Pancreas (tissue), 10 donors: ENCODE measurements around the gene FOXP4. TPM values are rescaled to one million over a fixed set of nuclear protein-coding genes. Genes with fewer than 3 reads are reported as not detected.

Experiments used
- ATAC-seq, 4 donors: fragments of 200-7000 bp; cut with Tn5 transposase; one replicate each; pipeline versions ENCODE4 v1.8.0 to v1.9.1; 2020; ENCODE audit warnings: mild to moderate bottlenecking in 4 of 4, moderate library complexity in 4 of 4
- DNase-seq, 6 donors: peaks; one replicate each; pipeline ENCODE4 v3.0.0-alpha.2; 2020
- FAIRE-seq: peaks from 2 replicates; lab custom pipeline; 2012; peaks lifted over from hg19 to GRCh38; lab: Jason Lieb, UNC
- H3K27ac ChIP-seq, 4 donors: fragments of 200-600 bp; sonication (generic); 1 replicate in 3 of 4; 2 replicates in 1 of 4; pipeline versions ENCODE4 v1.5.0 to v1.8.0; 2020
- H3K27me3 ChIP-seq, 4 donors: fragments of 200-600 bp; one replicate each; pipeline ENCODE4 v1.8.0; 2021
- H3K36me3 ChIP-seq, 3 donors: fragments of 200-600 bp; sonication (generic) in 1 of 3; one replicate each; pipeline versions ENCODE4 v1.5.0 to v1.8.0; 2020 to 2021
- H3K4me1 ChIP-seq, 3 donors: fragments of 200-600 bp; one replicate each; pipeline ENCODE4 v1.8.0; 2021
- H3K4me3 ChIP-seq, 4 donors: fragments of 200-600 bp; sonication (generic) in 2 of 4; one replicate each; pipeline versions ENCODE4 v1.5.0 to v1.8.0; 2020 to 2021
- H3K9me3 ChIP-seq, 4 donors: fragments of 200-600 bp; one replicate each; pipeline ENCODE4 v1.8.0; 2021
- WGBS, 2 donors: extraction: QIAGEN DNeasy Blood & Tissue Kit; methylation state at CpG; one replicate each; pipeline ENCODE4 v1.1.7; 2013; 5-methylcytosine and 5-hydroxymethylcytosine counted together
- intact Hi-C, 3 donors: fragments of 100-400 bp; cut with DNase I; formaldehyde crosslinking; loops; one replicate each; pipeline versions ENCODE4 v1.11.1 to v1.14.2; 2022
- polyA plus RNA-seq, 2 donors: library from polyadenylated mRNA; stranded (reverse); fragments of 200-250 nt; gene quantifications; one replicate each; pipeline ENCODE4 v1.2.3, GENCODE V29; 2013
- total RNA-seq, 6 donors: library from RNA; stranded (reverse); fragmentation: NEBNext Ultra II Directional in 4 of 6; extraction: Animal tissue kit (Norgen Biotek cat#: 25700) in 4 of 6; gene quantifications; one replicate each; pipeline versions ENCODE4 v1.2.1 to v1.2.4, GENCODE V29; 2021 to 2023
- TF ChIP-seq, protein P1 (sequence below), 4 donors: fragments of 200-600 bp; sonication (generic) in 3 of 4; IDR thresholded peaks; one replicate each; pipeline versions ENCODE4 v1.5.0 to v1.8.0; 2021; ENCODE audit warnings: antibody characterized with exemption in 4 of 4
- donor health status: healthy with polysubstance abuse.
- donor health status: DM: no; HTN: no; CAD: no; lungs with moderate emphysema.
- donor health status: DM: no; HTN: no; CAD: no.
- donor health status: control.
- donor health status: control.
- donor health status: Bipolar disorder and iron deficiency.
- donor health status: DM: yes; HTN: yes; CAD: no.
- donor health status: DM: no; HTN: no; CAD: no.
- donor health status: DM: no; HTN: no; CAD: no.
- donor health status: DM: yes; HTN: yes; CAD: no.

FOXP4 gene
- total and polyA plus RNA-seq, 8 donors, result 23.1 to 29.3 (median 26.3) TPM

DNA sequence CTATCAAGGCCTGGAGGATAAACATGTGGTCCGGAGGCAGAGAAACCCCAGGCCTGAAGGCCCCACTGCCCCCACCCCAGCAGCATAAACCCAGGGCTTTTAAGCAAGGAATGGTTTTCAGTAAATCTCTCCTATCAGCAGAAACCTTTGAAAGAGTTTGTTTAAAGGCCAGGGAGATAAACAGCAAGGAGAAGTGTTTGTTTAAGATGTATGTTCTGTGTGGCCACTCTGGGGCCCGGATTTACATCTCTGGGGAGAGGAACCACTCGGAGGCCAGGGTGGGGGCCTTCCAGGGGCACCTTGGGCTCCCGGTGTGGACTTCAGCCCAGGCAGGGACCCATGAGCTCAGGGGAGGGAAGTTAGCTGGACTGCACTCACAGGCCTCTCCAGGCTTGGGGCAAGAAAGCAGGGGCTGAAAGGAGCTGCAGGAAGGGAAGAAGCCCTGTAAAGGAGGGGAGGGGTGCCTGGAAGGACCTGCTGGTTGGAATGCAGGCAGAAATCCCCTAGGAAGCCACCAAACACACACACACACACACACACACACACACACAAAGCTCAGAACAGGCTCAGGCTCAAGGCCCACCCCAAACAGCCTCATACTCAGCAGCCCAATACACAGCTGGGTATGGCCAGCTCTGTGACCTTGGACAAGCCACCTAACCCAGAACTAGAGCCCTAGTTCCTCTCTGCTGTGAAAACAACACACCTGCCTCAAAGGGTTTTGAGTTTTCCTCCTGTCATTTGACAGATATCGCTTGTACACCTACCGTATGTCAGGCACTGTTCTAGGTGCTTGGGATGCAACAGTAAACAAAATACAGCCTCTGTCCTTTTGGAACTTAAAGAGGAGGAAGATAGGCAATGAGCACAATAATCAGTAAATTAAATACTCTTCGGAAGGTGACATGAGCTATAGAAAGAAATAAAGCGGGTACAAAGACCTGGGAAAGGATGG, 26.2 kb upstream of the FOXP4 start:
- H3K27ac ChIP-seq, result peak overlapping the region in 2 of 4 donors; percentile 18 to 48
- no peaks in the 10 kb centered on the region for H3K36me3 ChIP-seq
- DNase-seq (peak in 1 of 6 donors; percentile 43), ATAC-seq (peak; percentile 56 to 79 (median 73)), FAIRE-seq (no peak)
- no peaks in the 10 kb centered on the region for H3K9me3 ChIP-seq
- 48 to 50% methylated on average over 8 of the region's 8 CpGs for WGBS, 2 donors
- peaks cover 3 to 12% (median 9%) of the 10 kb centered on the region in 3 donors for H3K4me1 ChIP-seq
- no peak overlapping the region for H3K4me3 ChIP-seq
- TF ChIP-seq, protein P1, sequence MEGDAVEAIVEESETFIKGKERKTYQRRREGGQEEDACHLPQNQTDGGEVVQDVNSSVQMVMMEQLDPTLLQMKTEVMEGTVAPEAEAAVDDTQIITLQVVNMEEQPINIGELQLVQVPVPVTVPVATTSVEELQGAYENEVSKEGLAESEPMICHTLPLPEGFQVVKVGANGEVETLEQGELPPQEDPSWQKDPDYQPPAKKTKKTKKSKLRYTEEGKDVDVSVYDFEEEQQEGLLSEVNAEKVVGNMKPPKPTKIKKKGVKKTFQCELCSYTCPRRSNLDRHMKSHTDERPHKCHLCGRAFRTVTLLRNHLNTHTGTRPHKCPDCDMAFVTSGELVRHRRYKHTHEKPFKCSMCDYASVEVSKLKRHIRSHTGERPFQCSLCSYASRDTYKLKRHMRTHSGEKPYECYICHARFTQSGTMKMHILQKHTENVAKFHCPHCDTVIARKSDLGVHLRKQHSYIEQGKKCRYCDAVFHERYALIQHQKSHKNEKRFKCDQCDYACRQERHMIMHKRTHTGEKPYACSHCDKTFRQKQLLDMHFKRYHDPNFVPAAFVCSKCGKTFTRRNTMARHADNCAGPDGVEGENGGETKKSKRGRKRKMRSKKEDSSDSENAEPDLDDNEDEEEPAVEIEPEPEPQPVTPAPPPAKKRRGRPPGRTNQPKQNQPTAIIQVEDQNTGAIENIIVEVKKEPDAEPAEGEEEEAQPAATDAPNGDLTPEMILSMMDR (IDR thresholded peaks at IDR 0.05), result no peak
- H3K27me3 ChIP-seq, result no peaks in the 10 kb centered on the region
- intact Hi-C loops, result no loop called here

DNA sequence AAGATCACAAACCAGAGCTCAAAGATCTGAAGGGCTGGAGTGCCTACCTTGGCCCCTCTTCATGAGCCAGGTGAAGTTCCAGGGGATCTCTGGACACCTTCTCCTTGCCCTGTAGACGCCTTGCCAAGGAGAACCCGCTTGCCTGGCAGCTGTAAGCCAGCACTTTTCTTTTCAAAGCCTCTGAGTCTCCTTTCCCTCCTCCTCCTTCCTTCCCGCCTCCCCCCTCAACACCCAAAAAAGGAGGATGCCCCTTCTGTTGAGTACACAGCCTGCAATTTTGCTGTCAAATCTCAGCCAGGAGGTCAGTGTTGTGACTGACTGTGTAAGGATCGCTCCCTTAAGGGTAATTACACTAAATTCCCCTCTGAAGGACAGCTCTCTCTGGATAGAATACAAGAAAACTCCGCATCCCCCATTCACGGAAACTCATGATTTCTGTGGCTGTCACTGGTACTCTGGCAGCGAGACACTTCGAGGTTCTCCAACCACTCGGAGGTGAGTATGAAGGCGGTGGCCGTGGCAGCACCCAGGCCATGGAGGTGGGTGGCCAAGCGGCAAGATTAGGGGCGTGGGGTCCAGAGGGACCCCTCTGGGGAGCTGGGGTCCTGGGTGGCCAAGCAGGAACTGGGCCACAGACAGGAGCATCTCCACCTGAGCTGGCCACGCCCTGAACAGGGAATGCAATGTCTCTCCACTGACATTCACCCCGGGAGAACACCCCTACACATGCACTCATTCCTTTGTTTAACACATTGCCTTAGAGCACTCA, 23.2 kb upstream of the FOXP4 start:
- intact Hi-C loops, result no loop called here
- Histone ChIP-seq H3K27me3 (no peaks in the 10 kb centered on the region), H3K9me3 (no peaks in the 10 kb centered on the region), H3K4me1 (peaks cover 3 to 12% (median 9%) of the 10 kb centered on the region in 3 donors), H3K27ac (no peak overlapping the region), H3K36me3 (no peaks in the 10 kb centered on the region), H3K4me3 (no peak overlapping the region)
- TF ChIP-seq, protein P1 (IDR thresholded peaks at IDR 0.05), result no peak
- ATAC-seq (no peak), FAIRE-seq (no peak), DNase-seq (no peak)
- WGBS, 2 donors, result 88 to 91% methylated on average over 15 of the region's 15 CpGs

DNA sequence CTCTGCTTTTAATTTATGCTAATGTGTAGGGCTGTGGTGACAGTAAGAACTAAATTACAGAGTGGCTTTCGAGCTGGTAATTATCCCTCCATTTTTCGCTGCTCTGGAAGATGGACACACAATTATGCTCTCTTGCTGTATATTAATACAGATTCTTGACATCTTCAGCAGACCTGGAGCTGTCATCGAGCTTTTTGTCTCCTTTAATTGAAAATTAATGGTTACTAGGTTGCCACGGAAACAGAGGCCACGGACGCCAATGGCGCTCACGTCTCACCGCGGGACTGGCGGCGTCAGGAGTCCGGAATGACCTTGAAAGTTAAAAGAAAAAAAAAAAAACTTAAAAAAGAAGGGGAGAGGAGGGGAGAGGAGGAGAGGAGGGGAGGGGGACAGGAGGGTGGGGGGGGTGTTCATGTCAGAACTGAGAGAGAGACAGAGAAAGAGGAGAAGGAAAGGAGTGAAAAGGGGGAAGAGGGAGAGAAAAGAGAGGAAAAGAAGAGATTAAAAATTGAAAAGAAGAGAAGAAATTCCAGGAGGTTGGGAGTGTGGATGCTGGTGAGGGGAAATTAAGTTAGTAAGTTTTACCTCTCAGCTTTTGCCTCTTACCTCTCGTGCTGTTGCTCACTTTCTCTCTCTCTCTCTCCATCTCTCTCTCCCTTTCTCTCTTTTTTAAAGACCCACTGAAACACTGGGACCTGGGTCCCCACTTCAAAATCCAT, 22.1 kb upstream of the FOXP4 start:
- Histone ChIP-seq H3K27me3 (no peaks in the 10 kb centered on the region), H3K9me3 (no peaks in the 10 kb centered on the region), H3K27ac (no peak overlapping the region), H3K36me3 (no peaks in the 10 kb centered on the region), H3K4me1 (peaks cover 3 to 16% (median 8%) of the 10 kb centered on the region in 3 donors), H3K4me3 (no peak overlapping the region)
- ATAC-seq (no peak), DNase-seq (no peak), FAIRE-seq (no peak)
- intact Hi-C loops, result no loop called here
- 37 to 38% methylated on average over 14 of the region's 14 CpGs for WGBS, 2 donors
- TF ChIP-seq, protein P1 (IDR thresholded peaks at IDR 0.05), result no peak

DNA sequence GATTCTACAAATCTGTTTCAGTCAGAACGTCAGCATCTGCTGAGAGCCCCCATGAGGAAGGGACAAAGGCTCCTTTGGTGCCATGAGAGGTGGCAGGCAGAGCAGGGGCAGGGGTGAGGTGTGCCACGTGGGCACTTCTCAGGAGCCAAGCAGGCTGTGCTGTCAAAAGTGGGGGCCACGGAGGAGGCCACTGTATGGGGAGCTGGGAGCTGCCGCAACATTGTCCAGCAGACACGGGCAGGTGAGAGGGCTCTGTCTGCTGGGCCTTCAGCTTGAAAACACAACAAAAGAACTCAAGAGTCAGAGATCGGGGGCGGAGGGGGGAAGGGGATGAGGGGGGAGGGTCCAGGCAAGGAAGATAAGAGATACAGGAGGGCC, 21.6 kb upstream of the FOXP4 start:
- TF ChIP-seq, protein P1 (IDR thresholded peaks at IDR 0.05), result no peak
- H3K27ac ChIP-seq, result no peak overlapping the region
- ATAC-seq (no peak), FAIRE-seq (no peak), DNase-seq (no peak)
- H3K4me1 ChIP-seq, result peaks cover 0 to 11% (median 3%) of the 10 kb centered on the region in 3 donors
- no peak overlapping the region for H3K4me3 ChIP-seq
- H3K9me3 ChIP-seq, result no peaks in the 10 kb centered on the region
- H3K36me3 ChIP-seq, result no peaks in the 10 kb centered on the region
- WGBS, 2 donors, result 62 to 66% methylated on average over 7 of the region's 7 CpGs
- H3K27me3 ChIP-seq, result no peaks in the 10 kb centered on the region
- intact Hi-C loops, result no loop called here
